Brain microvascular endothelial cell (primary cell): ENCODE measurements around the gene GOLGA6D.
"Not testable (repeated sequence)": the region's sequence is repeated elsewhere in the genome, so short reads cannot be mapped to it uniquely, and the experiment has no call there.

Source experiments
- DNase-seq: peaks from one replicate; pipeline ENCODE4 v3.0.0-alpha.2; 2020
- H3K27ac ChIP-seq: fragments of 250-450 bp; sonication (Bioruptor Pico); 2 replicates; pipeline ENCODE4 v1.5.1; 2020; ENCODE audit warnings: mild to moderate bottlenecking, moderate library complexity
- H3K27me3 ChIP-seq: fragments of 250-450 bp; sonication (Bioruptor Pico); replicated peaks from 2 replicates; pipeline ENCODE4 v1.5.1; 2020; ENCODE audit warnings: mild to moderate bottlenecking
- H3K36me3 ChIP-seq: fragments of 250-450 bp; sonication (Bioruptor Pico); replicated peaks from 2 replicates; pipeline ENCODE4 v1.5.1; 2020; ENCODE audit warnings: mild to moderate bottlenecking
- H3K4me3 ChIP-seq: 2 replicates; pipeline ENCODE4 v1.5.1; 2011; ENCODE audit warnings: low read depth, mild to moderate bottlenecking, control low read depth, low read length, moderate library complexity
- CTCF ChIP-seq: IDR thresholded peaks from 2 replicates; pipeline ENCODE4 v1.5.1; 2011; ENCODE audit warnings: low read depth, mild to moderate bottlenecking, moderate library complexity, low read length, control low read depth, inconsistent platforms; ENCODE audit errors: missing control alignments
- in situ Hi-C: cut with HindIII; loops from 2 replicates; pipeline ENCODE4 v1.10.0; 2017; ENCODE audit warnings: low sequenced_read_pairs, low pct_ligation_motif_present

Gene GOLGA6D

DNA sequence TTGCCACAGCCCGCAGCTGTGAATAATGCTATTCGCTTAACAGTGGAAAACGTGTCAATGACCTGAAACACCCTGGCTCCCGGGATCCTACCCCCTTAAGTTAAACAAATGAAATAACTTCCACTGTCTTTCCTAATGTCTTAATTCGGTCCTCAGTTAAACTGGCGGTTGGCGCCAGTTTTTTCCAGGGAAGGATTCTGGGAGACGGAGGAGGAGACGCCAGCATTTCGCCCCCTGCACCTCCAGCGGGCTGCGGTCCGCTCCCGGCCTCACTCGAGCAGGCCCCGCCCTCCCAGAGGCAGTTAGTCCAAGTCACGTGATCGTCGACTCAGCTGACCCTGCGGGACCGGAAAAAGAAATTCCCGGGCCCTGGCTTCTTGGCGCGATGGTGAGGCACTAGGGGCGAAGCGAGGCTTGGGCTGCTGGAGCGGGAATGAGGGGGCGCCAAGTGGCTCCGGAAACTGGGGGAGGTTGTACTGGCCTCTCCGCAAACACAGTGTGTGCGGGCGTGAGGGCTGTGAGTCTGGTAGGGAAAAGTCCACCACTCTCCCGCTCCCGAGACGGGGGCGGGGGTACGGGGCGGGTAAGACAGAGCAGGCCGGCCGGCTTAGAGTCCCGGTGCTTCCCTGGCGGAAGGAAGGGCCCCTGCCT, 53.2 kb downstream of the GOLGA6D start, which contains the start of gene COMMD4:
Gene COMMD4, plus strand, starts transcription at position 359 of the 651 bp plus-strand sequence. Its CDS starts 27 bp downstream, at position 386.
- Histone ChIP-seq H3K36me3 (peaks cover 2% of the 10 kb centered on the region), H3K4me3 (peak within 1 kb of the TSS; percentile 74)
- in situ Hi-C loops = no loop called here

DNA sequence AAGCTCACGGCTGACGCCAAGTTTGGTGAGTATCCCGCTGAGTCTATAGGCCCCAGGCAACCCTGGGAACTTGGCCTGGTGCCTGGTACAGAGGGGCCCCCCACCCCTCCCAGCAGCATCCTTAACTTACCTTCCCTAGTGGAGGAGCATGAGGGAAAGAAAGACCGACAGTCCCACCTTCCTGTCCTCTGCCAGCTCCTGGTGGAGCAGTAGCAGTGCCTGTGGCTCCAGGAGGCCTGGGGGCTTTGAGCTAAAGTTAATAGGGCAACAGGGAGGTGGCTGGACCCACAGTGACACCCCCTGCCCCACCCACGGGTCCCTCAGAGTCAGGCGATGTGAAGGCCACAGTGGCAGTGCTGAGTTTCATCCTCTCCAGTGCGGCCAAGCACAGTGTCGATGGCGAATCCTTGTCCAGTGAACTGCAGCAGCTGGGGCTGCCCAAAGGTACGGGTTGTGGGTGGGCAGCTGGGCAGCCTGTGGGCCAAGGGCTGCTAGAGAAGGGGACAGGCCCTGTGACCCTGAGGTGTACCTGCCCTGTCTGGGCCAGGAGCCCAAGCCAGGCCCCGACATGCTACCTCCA, 56.1 kb downstream of the GOLGA6D start:
- no peaks in the 10 kb centered on the region for H3K27me3 ChIP-seq
- no peak overlapping the region for H3K27ac ChIP-seq
- no peak overlapping the region for H3K4me3 ChIP-seq
- DNase-seq = no peak
- peaks cover 2% of the 10 kb centered on the region for H3K36me3 ChIP-seq
- in situ Hi-C loops = no loop called here
- no peak for TF ChIP-seq CTCF

More for the DNA sequence above, 53.2 kb downstream of the GOLGA6D start, which contains the start of gene COMMD4:
- DNase-seq = peak; percentile 93
- no peak for TF ChIP-seq CTCF
- no peaks in the 10 kb centered on the region for H3K27me3 ChIP-seq
- peak within 1 kb of the TSS; percentile 49 for H3K27ac ChIP-seq

DNA sequence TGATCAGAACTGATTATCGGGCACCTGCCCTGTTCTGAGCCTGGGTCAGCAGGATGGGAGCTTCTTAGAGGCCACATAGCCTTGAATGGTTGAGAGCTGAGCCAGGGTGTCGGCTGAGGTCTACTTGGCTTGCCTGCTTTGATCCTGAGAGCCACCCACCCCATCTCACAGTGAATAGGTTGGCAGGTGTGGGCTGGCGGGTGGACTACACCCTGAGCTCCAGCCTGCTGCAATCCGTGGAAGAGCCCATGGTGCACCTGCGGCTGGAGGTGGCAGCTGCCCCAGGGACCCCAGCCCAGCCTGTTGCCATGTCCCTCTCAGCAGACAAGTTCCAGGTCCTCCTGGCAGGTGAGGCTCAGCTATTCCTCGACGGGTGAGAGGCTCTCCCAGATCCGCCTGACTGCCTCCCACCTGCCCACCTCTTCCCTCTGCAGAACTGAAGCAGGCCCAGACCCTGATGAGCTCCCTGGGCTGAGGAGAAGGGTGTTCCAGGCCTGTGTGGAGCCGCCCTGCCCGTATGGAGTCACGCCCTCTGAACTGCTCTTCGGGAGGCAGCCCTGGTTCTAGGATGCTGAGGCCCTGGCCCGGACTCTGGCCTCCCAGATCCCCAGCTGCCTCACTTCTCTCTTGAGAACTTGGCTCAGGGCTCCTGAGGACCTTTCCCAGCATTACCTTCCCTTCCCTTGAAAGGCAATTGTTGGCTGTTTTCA, 57.1 kb downstream of the GOLGA6D start:
- TF ChIP-seq CTCF = no peak
- no peak for DNase-seq
- H3K27ac ChIP-seq = no peak overlapping the region
- H3K36me3 ChIP-seq = peaks cover 2% of the 10 kb centered on the region
- H3K27me3 ChIP-seq = no peaks in the 10 kb centered on the region
- no peak overlapping the region for H3K4me3 ChIP-seq
- in situ Hi-C loops = no loop called here

GRCh38 chr15:75342221-75342620, 59.6 kb downstream of the GOLGA6D start:
- in situ Hi-C loops = no loop called here
- H3K27ac ChIP-seq = no peak overlapping the region
- no peaks in the 10 kb centered on the region for H3K27me3 ChIP-seq
- no peak for TF ChIP-seq CTCF
- no peak overlapping the region for H3K4me3 ChIP-seq
- DNase-seq = no peak
- H3K36me3 ChIP-seq = peaks cover 2% of the 10 kb centered on the region

GRCh38 chr15:75343953-75344352, 61.3 kb downstream of the GOLGA6D start:
- H3K27ac ChIP-seq, DNase-seq, H3K27me3 ChIP-seq, H3K4me3 ChIP-seq, in situ Hi-C loops, H3K36me3 ChIP-seq: not testable (repeated sequence)
